ENCODE results near the gene CHCHD10. TPM values are rescaled to one million over a fixed set of nuclear protein-coding genes. Genes with fewer than 3 reads are reported as not detected.

The CHCHD10 gene
- polyA plus RNA-seq, 1 of the 3 experiments (the other 2 are of a cell fraction) = 70.1 TPM

DNA sequence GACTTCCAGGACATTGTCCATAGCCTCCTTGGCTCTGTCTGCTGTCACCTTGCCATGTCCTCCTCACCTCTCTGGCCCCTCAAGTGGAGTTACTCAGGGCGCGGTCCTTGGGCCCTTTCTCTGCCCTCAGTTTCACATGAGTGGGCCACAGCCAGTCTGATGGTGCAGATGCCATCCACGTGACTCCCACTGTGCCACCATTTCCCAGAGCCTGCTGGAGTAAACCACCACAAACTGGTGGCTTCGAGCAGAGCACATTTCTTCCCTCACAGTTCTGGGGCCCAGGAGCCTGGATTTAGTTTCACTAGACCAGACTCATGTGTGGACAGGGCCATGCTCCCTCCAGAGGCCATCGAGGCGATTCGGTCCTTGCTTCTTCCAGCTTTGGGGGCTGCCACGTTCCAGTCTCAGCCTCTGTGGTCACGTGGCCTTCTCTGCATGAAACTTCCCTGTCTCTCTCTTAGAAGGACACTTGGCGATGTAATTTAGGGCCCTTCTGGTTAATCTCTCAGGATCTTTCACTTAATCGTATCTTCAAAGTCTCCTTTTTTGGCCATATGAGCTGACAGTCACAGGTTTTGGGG, 33.6 kb upstream of the CHCHD10 start:
- DNase-seq = no peak
- no peak overlapping the region for H3K4me3 ChIP-seq (ENCODE audit: low read depth in 2 of 2, low read length in 1 of 2)
- WGBS (ENCODE audit: low lambda C conversion rate) = 96% methylated on average over 7 of the region's 11 CpGs
- 0 out of 2 replicates have a peak, but pooled peaks cover 2% of the 10 kb centered on the region for H3K79me2 ChIP-seq (ENCODE audit: insufficient read depth)
- ChIA-PET POLR2A (no interaction called here), CTCF (no interaction called here)
- H3K36me3 ChIP-seq (replicated peaks in 1 of 2; ENCODE audit: control insufficient read depth in 1 of 2, insufficient read depth in 2 of 2, low read length in 1 of 2) = peaks cover 43 to 67% of the 10 kb centered on the region in 2 experiments
- no peak overlapping the region for H2AFZ ChIP-seq (ENCODE audit: low read depth)
- no peaks in the 10 kb centered on the region for H3K4me1 ChIP-seq (ENCODE audit: control insufficient read depth in 1 of 2, insufficient read depth in 2 of 2, low read depth in 1 of 2, low read length in 1 of 2)
- no peak overlapping the region for H3K9ac ChIP-seq
- no peak overlapping the region for H3K4me2 ChIP-seq
- no peak overlapping the region for H3K27ac ChIP-seq (ENCODE audit: low read depth in 2 of 2, low read length in 1 of 2)
- H3K27me3 ChIP-seq (ENCODE audit: insufficient read depth) = no peaks in the 10 kb centered on the region
- no peaks in the 10 kb centered on the region for H4K20me1 ChIP-seq (ENCODE audit: insufficient read depth)
- TF ChIP-seq EP300 (IDR thresholded peaks at IDR 0.05; ENCODE audit: borderline replicate concordance in 1 of 2, low read depth in 1 of 2, low read length in 1 of 2) = no peak
- TF ChIP-seq NFIC (IDR thresholded peaks at IDR 0.05; ENCODE audit: borderline replicate concordance) = no peak
- TF ChIP-seq CHD2 (IDR thresholded peaks at IDR 0.05; ENCODE audit: low read length, partially characterized antibody) = no peak
- TF ChIP-seq SIN3A (IDR thresholded peaks at IDR 0.05; ENCODE audit: borderline replicate concordance, low read depth, low read length) = no peak
- TF ChIP-seq, protein P1, sequence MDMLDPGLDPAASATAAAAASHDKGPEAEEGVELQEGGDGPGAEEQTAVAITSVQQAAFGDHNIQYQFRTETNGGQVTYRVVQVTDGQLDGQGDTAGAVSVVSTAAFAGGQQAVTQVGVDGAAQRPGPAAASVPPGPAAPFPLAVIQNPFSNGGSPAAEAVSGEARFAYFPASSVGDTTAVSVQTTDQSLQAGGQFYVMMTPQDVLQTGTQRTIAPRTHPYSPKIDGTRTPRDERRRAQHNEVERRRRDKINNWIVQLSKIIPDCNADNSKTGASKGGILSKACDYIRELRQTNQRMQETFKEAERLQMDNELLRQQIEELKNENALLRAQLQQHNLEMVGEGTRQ (IDR thresholded peaks at IDR 0.05; ENCODE audit: borderline replicate concordance, low read depth, low read length) = no peak
- no peak for TF ChIP-seq FOXJ3 (CRISPR knock-in tag; IDR thresholded peaks at IDR 0.05)
- TF ChIP-seq TEAD4 (IDR thresholded peaks at IDR 0.05; ENCODE audit: borderline replicate concordance, insufficient read depth) = no peak
- no peak for TF ChIP-seq TAF1 (IDR thresholded peaks at IDR 0.05; ENCODE audit: borderline replicate concordance, low read depth, low read length)
- TF ChIP-seq MXI1 (IDR thresholded peaks at IDR 0.05; ENCODE audit: low read depth, low read length) = no peak
- TF ChIP-seq, protein P2, sequence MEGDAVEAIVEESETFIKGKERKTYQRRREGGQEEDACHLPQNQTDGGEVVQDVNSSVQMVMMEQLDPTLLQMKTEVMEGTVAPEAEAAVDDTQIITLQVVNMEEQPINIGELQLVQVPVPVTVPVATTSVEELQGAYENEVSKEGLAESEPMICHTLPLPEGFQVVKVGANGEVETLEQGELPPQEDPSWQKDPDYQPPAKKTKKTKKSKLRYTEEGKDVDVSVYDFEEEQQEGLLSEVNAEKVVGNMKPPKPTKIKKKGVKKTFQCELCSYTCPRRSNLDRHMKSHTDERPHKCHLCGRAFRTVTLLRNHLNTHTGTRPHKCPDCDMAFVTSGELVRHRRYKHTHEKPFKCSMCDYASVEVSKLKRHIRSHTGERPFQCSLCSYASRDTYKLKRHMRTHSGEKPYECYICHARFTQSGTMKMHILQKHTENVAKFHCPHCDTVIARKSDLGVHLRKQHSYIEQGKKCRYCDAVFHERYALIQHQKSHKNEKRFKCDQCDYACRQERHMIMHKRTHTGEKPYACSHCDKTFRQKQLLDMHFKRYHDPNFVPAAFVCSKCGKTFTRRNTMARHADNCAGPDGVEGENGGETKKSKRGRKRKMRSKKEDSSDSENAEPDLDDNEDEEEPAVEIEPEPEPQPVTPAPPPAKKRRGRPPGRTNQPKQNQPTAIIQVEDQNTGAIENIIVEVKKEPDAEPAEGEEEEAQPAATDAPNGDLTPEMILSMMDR (IDR thresholded peaks at IDR 0.05) = no peak
- no peak for TF ChIP-seq EZH2phosphoT487 (IDR thresholded peaks at IDR 0.05; ENCODE audit: borderline replicate concordance, low read depth)
- TF ChIP-seq JUND (IDR thresholded peaks at IDR 0.05) = no peak
- TF ChIP-seq MEF2A (IDR thresholded peaks at IDR 0.05; ENCODE audit: borderline replicate concordance, low read depth) = no peak
- TF ChIP-seq, protein P3, sequence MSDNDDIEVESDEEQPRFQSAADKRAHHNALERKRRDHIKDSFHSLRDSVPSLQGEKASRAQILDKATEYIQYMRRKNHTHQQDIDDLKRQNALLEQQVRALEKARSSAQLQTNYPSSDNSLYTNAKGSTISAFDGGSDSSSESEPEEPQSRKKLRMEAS (IDR thresholded peaks at IDR 0.05; ENCODE audit: low read depth) = no peak
- no peaks in the 10 kb centered on the region for H3F3A ChIP-seq (replicated peaks; ENCODE audit: insufficient read depth)
- no peaks in the 10 kb centered on the region for H3K9me3 ChIP-seq
- H3K9me2 ChIP-seq = no peaks in the 10 kb centered on the region
